HG02938 (cell line): Measurements from ENCODE around the gene TMEM35A.
A peak's percentile ranks its signal among the peaks of the same experiment; 100 is the strongest.
"Not testable (repeated sequence)": the region's sequence is repeated elsewhere in the genome, so short reads cannot be mapped to it uniquely, and the experiment has no call there.

Experiments
- ATAC-seq: cut with Tn5 transposase; IDR thresholded peaks from one replicate; pipeline ENCODE4 v1.9.1; 2021; ENCODE audit warnings: mild to moderate bottlenecking, moderate library complexity; ENCODE audit not compliant: unreplicated experiment

TMEM35A gene, protein sequence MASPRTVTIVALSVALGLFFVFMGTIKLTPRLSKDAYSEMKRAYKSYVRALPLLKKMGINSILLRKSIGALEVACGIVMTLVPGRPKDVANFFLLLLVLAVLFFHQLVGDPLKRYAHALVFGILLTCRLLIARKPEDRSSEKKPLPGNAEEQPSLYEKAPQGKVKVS

DNA sequence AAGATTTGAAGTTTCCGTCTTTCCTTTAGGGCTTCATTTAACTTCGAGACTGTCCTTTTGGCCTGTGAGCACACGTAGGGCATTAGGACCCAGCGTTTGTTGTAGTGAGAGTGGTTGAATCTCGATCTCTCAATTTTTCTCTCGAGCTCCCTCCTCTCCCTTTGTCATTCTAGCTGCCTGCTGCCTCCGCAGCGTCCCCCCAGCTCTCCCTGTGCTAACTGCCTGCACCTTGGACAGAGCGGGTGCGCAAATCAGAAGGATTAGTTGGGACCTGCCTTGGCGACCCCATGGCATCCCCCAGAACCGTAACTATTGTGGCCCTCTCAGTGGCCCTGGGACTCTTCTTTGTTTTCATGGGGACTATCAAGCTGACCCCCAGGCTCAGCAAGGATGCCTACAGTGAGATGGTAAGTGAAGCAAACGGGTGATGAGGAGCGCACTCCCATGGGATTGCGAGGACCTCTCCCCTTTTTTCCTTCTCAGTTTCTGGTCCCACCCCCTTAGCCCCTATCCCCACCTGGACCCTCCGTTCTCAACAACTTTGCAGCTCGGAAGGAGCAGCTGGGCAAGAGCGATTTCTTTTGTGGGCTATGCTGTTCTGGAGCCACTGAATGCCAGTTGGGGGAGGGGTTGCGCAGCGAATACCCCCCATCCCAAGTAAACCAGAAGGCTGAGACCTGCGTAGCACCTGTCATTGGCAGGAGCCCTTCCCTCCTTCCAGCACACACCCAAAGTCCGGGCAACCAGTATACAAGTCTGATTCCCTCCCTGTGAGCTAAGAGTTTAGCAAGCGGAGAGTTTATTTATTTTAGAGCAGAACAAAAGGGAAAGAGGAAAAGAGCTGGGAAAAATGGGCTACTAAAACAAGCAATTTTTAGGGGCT, at the start of gene TMEM35A:
TMEM35A (plus strand) TSS at position 164 of the 883 bp plus-strand sequence; CDS start at position 288, 124 bp downstream.
- no peak for ATAC-seq

DNA sequence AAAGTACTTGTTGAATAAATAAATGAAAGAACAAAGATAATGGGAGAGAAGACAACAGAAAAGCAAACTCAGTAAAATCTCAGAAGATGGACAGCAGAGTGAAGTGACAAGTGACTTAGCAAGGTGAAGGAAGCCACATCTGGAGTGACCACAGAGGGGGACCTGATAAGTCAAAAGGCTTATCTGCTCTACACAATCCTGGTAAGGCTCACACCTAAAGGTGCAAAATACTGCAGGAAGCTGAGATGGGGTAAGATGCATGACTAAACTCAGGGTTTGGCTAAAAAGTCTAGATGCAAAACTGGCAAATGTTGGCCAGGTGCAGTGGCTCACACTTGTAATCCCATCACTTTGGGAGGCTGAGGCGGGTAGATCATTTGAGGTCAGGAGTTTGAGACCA, 49.0 kb upstream of the TMEM35A start:
- ATAC-seq = no peak

DNA sequence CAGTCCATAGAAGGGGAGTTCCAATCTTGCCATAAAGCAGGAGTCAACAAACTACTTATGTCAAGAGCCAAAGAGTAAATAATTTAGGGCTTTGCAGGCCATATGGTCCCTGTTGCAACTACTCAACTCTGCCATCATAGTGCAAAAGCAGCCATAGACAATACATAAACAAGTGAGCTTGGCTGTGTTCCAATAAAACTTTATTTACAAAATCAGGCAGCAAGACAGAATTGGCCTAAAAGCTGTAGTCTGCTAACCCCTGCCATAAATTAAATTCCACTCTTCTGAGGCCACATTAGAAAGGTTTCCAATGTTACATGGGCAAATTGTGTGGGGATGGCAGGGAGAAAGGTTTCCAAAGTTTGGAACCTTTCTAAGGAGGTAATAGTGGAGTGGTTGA, 41.4 kb upstream of the TMEM35A start:
- ATAC-seq = no peak

DNA sequence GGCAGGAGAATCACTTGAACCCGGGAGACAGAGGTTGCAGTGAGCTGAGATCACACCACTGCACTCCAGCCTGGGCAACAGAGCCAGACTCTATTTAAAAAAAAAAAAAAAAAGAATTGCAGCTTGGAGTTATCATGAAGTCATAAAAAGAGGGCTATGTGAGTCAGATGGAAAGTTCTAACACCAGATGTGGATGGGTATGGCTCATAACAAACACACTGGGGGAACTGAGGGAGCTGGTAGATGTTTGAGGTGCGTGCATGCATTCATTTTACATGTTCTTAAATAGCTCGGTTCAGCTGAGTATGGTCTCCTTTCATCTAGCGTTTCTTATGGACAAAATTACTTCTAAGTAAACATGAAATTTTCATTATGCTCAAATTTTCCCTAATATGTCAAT, 38.5 kb upstream of the TMEM35A start:
- no peak for ATAC-seq

DNA sequence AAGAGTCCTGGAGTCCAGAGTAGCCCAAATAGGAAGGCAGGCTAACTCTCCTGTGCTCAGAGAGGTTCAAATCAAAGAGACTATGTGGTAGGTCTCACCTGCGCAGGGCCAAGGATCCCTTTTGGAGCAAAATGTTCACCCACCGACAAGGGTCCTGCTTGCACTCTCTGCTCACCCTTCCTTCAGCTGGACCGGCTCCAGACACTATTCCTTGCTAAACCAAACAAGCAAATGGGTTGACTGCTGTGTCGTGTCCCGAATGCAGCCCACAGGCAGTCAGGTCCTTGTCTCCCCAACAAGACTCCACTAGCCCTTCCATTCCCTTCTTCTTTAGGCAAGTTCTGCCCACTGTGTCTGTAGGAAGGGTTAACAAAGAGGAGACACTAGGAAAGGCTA, 27.5 kb upstream of the TMEM35A start:
- ATAC-seq = no peak

DNA sequence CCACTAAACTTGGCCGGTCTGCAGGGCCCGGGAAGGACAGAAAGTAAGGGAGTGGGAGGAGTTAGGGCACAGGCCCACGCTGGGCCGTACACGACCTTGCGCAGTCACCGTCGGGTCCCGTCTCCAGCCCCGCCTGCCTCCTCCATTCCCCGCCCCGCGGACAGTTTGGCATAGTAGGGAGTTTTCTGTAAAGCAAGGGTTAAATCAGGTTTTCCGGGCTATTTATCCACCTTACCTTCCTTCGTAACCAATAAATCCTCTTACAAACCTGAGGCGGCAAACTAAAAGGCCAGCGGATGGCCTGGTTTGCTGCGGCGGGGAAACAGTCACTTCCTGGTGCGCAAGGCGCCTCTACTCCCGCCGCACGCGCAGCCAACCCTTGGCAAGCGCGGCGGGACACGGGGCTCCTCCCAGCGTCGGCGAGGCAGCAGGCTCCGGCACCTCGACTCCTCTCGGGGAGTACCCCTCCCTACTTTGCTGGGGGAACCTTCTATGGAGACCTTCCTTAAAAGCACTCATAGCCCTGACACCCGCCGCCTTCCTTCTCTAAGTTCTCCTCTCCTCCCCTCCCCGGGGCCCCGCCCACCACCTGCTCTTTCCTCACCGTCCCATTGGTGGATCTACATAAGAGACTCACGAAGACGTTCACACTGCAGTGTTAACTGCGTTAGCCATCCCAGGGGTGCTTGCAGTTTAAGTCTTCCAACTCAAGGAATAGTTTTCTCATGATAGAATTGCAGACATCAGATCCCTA, 27.0 kb upstream of the TMEM35A start, which contains the start of gene TRMT2B:
TRMT2B (minus strand) TSS at position 563 of the 754 bp plus-strand sequence. CDS start 9,822 bp downstream, outside the sequence.
- ATAC-seq = peak; percentile 92

DNA sequence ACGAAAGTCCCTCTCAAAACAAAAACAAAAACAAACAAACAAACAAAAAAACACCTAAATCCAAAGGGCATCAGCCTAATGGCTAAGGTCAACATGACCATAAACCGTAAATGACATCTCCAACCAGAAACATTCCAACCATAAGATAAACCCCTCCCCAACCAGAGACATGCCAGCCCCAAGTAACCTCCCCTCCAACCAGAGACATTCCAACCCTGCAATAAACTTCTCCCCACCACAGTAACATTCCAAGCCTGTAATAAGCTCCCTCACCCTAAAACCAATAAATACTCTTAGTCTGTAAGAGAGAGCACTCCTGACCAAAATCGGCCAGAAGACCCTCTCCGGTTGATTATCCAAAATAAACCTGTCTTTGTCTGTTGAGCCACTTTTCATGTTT, 22.1 kb upstream of the TMEM35A start:
- ATAC-seq = not testable (repeated sequence)

DNA sequence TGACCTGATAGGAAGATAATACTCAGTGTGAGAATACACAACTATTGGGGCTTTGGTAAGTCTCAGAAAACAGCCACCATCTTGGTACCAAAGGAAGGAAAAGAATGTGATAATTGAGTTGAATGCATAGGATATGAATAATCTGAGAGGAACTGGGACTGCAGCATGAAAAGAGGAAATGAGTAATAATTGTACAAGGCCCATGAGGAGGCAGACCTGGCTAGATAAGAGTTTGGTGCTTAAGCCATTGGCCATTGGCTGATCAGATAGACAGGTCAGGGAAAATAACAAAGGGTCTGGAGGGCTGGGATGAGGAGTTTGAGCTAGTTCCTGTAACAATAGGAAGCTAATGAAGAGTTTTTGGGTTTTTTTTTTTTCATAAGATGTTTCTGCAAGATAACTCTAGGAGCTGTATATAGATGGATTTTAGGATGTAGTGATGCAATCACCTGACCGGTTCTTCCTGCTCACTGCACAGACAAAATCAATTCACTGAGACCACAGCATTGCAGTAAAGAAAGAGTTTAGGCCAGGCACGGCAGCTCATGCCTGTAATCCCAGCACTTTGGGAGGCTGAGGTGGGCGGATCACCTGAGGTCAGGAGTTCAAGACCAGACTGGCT, 21.5 kb upstream of the TMEM35A start:
- ATAC-seq = peak; percentile 90

DNA sequence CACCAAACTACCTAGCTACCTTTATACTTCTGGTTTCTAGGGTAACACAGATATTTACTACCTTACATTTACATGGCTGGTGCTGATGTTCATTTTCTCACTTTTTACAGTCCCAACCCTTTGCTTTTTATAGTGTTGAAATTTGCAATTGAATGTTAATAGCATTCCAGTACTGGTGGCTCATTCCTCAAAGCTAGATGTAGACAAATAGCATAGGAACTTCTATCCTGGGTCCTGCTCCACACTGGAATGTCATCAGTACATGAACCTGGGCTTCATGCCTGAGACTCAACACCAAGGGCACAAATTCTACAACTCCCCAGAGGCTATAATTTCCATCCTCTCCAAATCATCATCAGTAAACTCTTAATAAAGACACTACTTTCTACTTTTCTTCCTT, 16.5 kb upstream of the TMEM35A start:
- ATAC-seq = no peak

DNA sequence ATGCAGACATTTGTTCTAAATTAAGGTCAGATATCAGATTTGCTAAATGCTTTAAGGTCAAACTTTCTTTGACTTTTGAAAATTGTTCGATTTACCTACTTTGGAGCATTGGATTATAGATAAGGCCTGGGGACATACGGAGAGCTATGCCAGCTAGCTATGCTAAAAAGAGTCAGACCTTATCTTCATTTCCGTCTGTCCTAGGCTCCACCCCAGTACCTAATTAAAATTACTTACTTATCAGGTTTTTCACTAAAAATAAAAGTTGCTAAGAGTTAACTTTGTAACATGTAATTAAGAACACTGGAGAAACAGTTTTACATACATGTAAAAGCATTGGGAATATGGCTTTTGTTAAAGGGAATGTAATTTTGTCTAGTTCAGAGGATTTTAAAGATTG, 7.1 kb upstream of the TMEM35A start:
- ATAC-seq = no peak

DNA sequence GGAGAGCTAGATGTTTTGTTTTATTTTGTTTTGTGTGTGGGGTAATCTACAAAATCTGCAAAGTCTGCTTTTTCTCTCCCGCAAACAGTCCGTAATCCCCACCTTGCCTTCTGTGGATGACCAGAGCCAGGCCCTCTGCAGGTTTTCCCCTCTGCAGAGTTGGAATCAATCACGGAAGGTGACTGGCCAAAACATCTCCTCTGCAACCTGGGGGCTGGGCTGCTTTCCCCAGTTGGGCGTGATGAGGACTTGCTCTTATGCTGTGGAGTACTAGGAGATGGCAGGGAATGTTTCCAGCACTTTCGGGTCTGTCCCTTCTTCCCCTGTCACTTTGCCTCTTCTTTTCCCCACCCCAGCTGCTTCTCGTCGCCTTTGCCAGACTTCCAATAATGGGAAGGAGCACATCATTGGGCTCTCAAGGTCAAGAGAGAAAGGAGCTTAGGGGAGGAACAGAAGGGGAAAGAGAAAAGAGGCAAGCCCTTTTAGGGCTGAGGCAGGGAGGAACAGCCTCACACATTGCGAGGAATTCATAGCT, 1.1 kb downstream of the TMEM35A start:
- ATAC-seq = no peak

DNA sequence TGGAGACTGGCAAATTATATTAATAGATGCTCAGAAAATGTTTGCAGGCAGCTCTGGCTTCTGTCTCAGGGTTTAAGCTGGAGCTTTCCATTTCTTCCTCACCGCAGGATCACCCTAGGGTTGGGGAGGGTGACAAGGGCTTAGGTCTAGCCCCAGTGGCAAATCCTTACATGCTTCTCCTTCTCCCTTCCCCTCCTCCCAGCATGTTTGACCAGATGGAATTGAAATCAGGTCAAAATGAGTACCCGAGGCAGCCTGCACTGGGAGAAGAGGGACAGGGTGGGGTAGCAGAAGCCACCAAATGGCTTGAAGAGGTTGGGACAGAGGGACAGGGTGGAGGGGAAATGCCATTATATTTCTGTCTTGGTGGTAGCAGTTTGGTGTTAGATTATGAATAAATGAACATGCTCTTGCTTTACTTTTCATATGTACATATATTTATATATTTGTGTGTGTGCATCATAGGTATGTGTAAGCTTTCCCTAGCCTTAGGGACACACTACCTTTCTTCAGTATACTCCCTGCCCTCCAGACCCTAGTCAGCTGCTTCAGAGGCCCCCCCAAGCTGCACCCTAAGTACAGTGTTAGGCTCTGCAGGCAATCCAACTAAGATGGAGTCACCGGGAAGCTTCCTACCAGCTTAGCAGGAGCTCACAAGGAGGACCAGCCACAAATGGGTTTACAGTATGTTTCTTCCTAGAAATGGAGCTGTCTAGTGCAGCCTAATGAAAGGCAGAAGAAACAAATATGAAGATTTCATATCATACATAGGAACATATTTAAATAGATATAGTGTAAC, 1.8 kb downstream of the TMEM35A start:
- no peak for ATAC-seq

DNA sequence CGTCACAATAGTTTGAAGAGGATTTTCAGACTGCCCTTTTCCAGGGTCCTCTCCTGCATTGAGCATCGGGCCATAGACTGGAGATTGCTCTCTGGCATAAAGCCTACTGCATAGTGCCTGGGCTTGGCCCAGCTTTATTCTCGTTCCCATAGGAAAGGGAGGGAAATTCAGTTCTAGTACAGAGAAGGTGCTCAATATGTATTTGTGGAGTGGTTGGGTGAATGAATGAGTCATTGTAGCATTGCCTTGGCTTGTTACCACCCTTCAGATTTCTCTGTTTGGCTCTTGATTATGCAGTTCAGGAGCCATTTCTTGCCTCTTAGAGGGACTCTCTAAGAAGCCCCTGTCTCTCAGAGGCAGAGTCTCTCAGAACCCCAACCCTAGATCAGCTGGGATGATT, 2.6 kb downstream of the TMEM35A start:
- no peak for ATAC-seq

DNA sequence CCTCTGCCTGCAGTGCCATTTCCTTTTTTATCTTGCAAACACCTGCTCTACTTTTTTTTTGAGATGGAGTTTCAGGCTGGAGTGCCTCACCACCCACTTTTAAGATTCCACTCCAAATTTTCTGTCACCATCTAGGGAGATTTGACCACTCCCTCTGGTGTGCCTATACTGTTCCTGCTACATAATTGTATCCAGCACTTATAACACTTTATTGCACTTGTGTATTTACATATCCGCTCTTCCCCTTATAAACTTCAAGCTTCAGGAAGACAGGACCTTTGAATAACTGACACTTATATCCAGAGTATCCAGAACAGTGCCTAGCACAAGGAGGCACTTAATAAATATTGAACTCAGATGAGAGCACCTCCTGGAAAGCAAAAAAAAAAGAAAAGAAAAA, 13.1 kb downstream of the TMEM35A start:
- no peak for ATAC-seq

DNA sequence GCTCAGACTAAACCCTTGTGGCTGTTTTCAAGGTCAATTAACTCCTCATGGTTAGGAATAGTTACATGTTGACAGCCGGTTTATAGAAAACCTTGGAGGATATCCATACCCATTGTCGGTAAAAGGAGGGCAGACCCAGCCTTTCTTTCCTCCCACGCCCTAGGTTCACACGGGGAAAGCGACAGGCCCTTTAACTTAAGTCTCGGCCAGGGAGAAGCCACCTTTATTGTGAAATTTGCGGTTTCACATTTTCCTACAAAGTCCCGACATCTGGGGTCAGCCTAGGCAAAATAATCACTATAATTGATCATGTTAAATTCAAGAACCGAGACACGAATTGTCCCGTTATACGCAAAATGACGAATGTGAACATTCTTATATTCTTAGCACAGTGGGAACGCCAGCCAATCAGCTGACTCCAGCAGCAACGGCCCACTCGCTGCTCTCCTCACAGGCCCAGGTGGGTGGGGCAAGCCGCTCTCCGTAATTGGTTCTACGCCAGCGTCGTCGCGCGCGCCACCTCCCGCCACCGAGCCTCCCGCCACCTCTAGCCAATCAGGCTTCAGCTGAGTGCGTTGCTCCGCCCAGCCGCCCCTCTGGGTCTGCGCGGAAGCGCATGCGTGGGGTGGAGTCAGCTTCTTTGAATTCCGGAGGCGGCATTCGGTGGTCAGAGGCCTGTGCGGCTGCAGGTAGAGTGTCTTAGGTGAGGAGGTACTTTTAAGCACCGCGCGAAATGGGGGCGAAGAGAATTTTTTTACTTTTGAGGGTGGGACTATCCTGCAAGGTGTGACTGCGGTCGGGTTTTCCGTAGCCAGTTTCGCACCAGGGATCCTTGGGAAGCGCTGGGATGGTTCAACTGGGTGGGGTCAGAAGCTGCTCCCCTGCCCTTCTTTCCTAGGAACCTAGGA, 19.1 kb downstream of the TMEM35A start, which contains the start of gene CENPI:
CENPI (plus strand) TSS at position 659 of the 908 bp plus-strand sequence. CDS start 2,867 bp downstream, outside the sequence.
- peak; percentile 99 for ATAC-seq

DNA sequence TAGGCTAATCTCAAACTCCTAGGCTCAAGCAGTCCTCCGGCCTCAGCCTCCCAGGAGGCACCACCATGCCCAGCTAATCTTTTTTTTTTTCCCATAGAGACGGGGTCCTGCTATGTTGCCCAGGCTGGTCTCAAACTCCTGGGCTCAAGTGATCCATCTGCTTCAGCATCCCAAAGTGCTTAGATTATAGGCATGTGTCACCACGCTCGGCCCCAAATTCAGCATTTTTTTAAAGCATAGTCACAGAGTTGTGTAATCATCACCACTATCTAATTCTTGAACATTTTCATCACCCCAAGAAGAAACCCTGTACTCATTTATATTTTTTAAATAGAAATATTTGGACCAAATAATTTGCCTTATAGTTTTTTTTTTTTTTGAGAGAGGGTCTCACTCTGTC, 29.6 kb downstream of the TMEM35A start:
- no peak for ATAC-seq

DNA sequence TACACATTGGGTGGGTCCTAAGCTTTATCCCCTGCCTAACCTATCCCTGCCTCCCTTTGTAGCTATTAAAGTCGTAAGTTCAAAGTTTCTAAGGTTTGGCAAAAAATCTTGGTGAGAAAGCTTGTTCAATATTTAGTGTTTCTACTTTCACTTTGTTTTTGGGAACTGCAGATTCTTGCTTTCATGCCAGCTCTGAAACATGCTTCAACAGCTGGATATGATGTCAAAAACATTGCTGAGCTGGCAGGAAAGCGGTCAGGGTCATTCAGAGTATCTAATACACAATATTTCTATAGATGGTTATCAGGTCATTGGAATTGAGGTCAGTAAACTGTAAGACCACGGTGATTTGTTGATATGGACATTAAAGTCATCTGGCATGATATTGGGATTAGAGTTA, 39.0 kb downstream of the TMEM35A start:
- ATAC-seq = no peak

DNA sequence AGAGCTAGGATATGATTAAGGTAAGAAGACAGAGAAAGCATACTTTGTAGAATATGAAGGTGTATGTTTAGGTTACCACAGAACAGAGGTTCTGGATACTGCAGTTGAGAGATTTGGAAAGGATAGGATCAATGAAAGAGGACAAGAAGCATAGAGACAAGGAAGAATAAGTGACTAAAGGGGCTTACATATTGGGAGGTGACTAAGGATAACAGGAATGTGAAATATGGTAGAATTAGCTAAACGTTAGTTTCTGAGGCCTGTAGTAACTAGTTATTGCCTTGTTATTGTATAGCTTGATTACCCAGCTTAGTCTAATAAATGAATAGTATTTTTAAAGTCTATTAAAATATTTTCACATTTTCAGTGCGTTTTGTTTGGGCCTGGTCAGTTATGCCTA, 57.6 kb downstream of the TMEM35A start:
- ATAC-seq = no peak
